H9 (cell line): Measurements from ENCODE around the gene SCYL3. TPM values are rescaled to one million over a fixed set of nuclear protein-coding genes. Genes with fewer than 3 reads are reported as not detected.

Source experiments
- DNase-seq: peaks from one replicate; pipeline ENCODE4 v3.0.0-alpha.2; 2017
- H2AFZ ChIP-seq: one replicate; pipeline ENCODE4 v1.6.1; 2013; ENCODE audit warnings: mild to moderate bottlenecking, low read length, control low read depth, moderate library complexity
- H2AK5ac ChIP-seq: 2 replicates; pipeline ENCODE4 v1.6.1; 2013; ENCODE audit warnings: low read length, control low read depth, mixed read lengths; ENCODE audit not compliant: insufficient read length
- H2BK120ac ChIP-seq: one replicate; pipeline ENCODE4 v1.6.1; 2013; ENCODE audit warnings: low read depth, mild to moderate bottlenecking, low read length, control low read depth, inconsistent platforms; ENCODE audit not compliant: poor library complexity, severe bottlenecking
- H2BK12ac ChIP-seq: 2 replicates; pipeline ENCODE4 v1.6.1; 2013; ENCODE audit warnings: low read length, control low read depth, mixed read lengths, low read depth; ENCODE audit not compliant: insufficient read length
- H2BK15ac ChIP-seq: 2 replicates; pipeline ENCODE4 v1.6.1; 2013; ENCODE audit warnings: low read depth, low read length, control low read depth
- H2BK20ac ChIP-seq: one replicate; pipeline ENCODE4 v1.6.1; 2013; ENCODE audit warnings: low read depth, mild to moderate bottlenecking, low read length, control low read depth, inconsistent platforms; ENCODE audit not compliant: poor library complexity, severe bottlenecking
- H2BK5ac ChIP-seq: 2 replicates; pipeline ENCODE4 v1.6.1; 2013; ENCODE audit warnings: low read length, control low read depth, mixed read lengths; ENCODE audit not compliant: insufficient read length
- H3K14ac ChIP-seq: 2 replicates; pipeline ENCODE4 v1.6.1; 2013; ENCODE audit warnings: low read length, control low read depth; ENCODE audit not compliant: insufficient read depth
- H3K18ac ChIP-seq: 2 replicates; pipeline ENCODE4 v1.6.1; 2013; ENCODE audit warnings: low read depth, mild to moderate bottlenecking, mixed read lengths, low read length, control low read depth; ENCODE audit not compliant: insufficient read length
- H3K23ac ChIP-seq: 2 replicates; pipeline ENCODE4 v1.6.1; 2013; ENCODE audit warnings: low read length, control low read depth, mixed read lengths, low read depth; ENCODE audit not compliant: insufficient read length
- H3K23me2 ChIP-seq: 2 replicates; pipeline ENCODE4 v1.6.1; 2013; ENCODE audit warnings: low read depth, mild to moderate bottlenecking, mixed read lengths, low read length, control low read depth; ENCODE audit not compliant: insufficient read length, poor library complexity, severe bottlenecking
- H3K27ac ChIP-seq: 2 replicates; pipeline ENCODE4 v1.5.1; 2013; ENCODE audit warnings: low read length, control low read depth, mixed read lengths, low read depth; ENCODE audit not compliant: insufficient read length
- H3K27me3 ChIP-seq: 2 replicates; pipeline ENCODE4 v1.6.1; 2013; ENCODE audit warnings: low read length, control low read depth, inconsistent platforms; ENCODE audit not compliant: insufficient read depth
- H3K4ac ChIP-seq: 2 replicates; pipeline ENCODE4 v1.6.1; 2013; ENCODE audit warnings: low read depth, mild to moderate bottlenecking, control low read depth, inconsistent platforms, low read length, moderate library complexity
- H3K4me1 ChIP-seq: 2 replicates; pipeline ENCODE4 v1.6.1; 2013; ENCODE audit warnings: low read length, control low read depth, inconsistent platforms; ENCODE audit not compliant: insufficient read depth
- H3K4me2 ChIP-seq: 2 replicates; pipeline ENCODE4 v1.6.1; 2013; ENCODE audit warnings: low read length, control low read depth, mixed read lengths; ENCODE audit not compliant: insufficient read length, insufficient read depth
- H3K56ac ChIP-seq: 2 replicates; pipeline ENCODE4 v1.6.1; 2013; ENCODE audit warnings: low read depth, mild to moderate bottlenecking, mixed read lengths, low read length, control low read depth; ENCODE audit not compliant: insufficient read length
- H3K79me1 ChIP-seq: 2 replicates; pipeline ENCODE4 v1.6.1; 2013; ENCODE audit warnings: low read depth, mild to moderate bottlenecking, moderate library complexity, low read length, control low read depth, inconsistent platforms; ENCODE audit not compliant: insufficient read depth, poor library complexity, severe bottlenecking
- H3K79me2 ChIP-seq: 2 replicates; pipeline ENCODE4 v1.6.1; 2013; ENCODE audit warnings: low read length, control low read depth, inconsistent platforms; ENCODE audit not compliant: insufficient read depth
- H3K9ac ChIP-seq: 2 replicates; pipeline ENCODE4 v1.6.1; 2013; ENCODE audit warnings: low read length, control low read depth, mixed read lengths; ENCODE audit not compliant: insufficient read length; ENCODE audit errors: extremely low read depth
- H3K9me3 ChIP-seq: one replicate; pipeline ENCODE4 v1.6.1; 2013; ENCODE audit warnings: low read depth, low read length, inconsistent platforms; ENCODE audit not compliant: control insufficient read depth
- H3T11ph ChIP-seq: one replicate; pipeline ENCODE4 v1.6.1; 2013; ENCODE audit warnings: mild to moderate bottlenecking, low read length, control low read depth, inconsistent platforms
- H4K20me1 ChIP-seq: one replicate; pipeline ENCODE4 v1.6.1; 2013; ENCODE audit not compliant: control insufficient read depth, insufficient read length, insufficient read depth
- H4K5ac ChIP-seq: 2 replicates; pipeline ENCODE4 v1.6.1; 2013; ENCODE audit warnings: low read depth, mild to moderate bottlenecking, mixed read lengths, low read length, control low read depth; ENCODE audit not compliant: insufficient read length
- H4K8ac ChIP-seq: replicated peaks from 2 replicates; pipeline ENCODE4 v1.6.1; 2013; ENCODE audit warnings: low read length, control low read depth, mixed read lengths, low read depth; ENCODE audit not compliant: insufficient read length
- H4K91ac ChIP-seq: 2 replicates; pipeline ENCODE4 v1.6.1; 2013; ENCODE audit warnings: low read depth, mild to moderate bottlenecking, moderate library complexity, mixed read lengths, low read length, control low read depth; ENCODE audit not compliant: insufficient read length
- H3K27ac Mint-ChIP-seq, 3 experiments: 2 replicates in 2 of 3; 3 replicates in 1 of 3; pipeline ENCODE4 v1.8.0; 2020 to 2021; ENCODE audit warnings: mixed read lengths in 3 of 3, mild to moderate bottlenecking in 1 of 3, moderate library complexity in 1 of 3
- H3K27me3 Mint-ChIP-seq: 2 replicates; pipeline ENCODE4 v1.8.0; 2021; ENCODE audit warnings: low read depth, mild to moderate bottlenecking, moderate library complexity, mixed read lengths
- H3K36me3 Mint-ChIP-seq, 3 experiments: 2 replicates in 2 of 3; 3 replicates in 1 of 3; pipeline ENCODE4 v1.8.0; 2020 to 2021; ENCODE audit warnings: low read depth in 3 of 3, mixed read lengths in 3 of 3; ENCODE audit not compliant: insufficient read depth in 1 of 3
- H3K4me1 Mint-ChIP-seq, 2 experiments: 2 replicates each; pipeline ENCODE4 v1.8.0; 2020; ENCODE audit warnings: mixed read lengths in 2 of 2
- H3K4me3 Mint-ChIP-seq, 2 experiments: 2 replicates in 1 of 2; 3 replicates in 1 of 2; pipeline ENCODE4 v1.8.0; 2020 to 2021; ENCODE audit warnings: mild to moderate bottlenecking in 2 of 2, mixed read lengths in 2 of 2, moderate library complexity in 1 of 2
- H3K9me3 Mint-ChIP-seq, 2 experiments: 2 replicates in 1 of 2; 3 replicates in 1 of 2; pipeline ENCODE4 v1.8.0; 2020; ENCODE audit warnings: mild to moderate bottlenecking in 2 of 2, mixed read lengths in 2 of 2, moderate library complexity in 1 of 2
- total RNA-seq: library from RNA; stranded (reverse); gene quantifications from 2 replicates; pipeline ENCODE4 v1.2.1, GENCODE V29; 2021
- TF ChIP-seq, protein P1 (sequence below): fragments of 200-600 bp; sonication (generic); conservative IDR thresholded peaks from 3 replicates; pipeline ENCODE4 v1.8.0; 2021; ENCODE audit warnings: antibody characterized with exemption, mild to moderate bottlenecking

The SCYL3 gene
- total RNA-seq, 1 experiment from 2014 or later, result 3.9 TPM

DNA sequence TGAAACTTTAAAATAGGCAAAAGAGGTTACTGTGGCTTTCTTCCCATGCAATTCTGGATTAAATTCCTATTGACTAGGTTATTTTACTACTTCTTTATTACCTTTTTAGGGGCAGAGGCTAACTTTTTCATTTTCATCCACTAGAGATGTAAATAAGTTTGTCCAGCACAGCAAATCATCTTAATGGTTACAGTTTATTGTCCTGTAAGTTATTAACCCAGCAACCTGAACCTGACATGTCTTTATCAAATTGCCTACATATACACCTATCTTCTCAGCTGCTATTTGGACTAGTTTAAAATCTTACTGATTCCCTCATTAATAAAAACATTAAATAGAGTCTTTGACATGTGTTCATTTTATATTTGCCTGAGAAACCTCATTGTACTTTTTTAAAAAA is 6.9 kb upstream of the SCYL3 start:
- no peak overlapping the region for H2BK120ac ChIP-seq
- H2BK5ac ChIP-seq, result no peak overlapping the region
- no peaks in the 10 kb centered on the region; the same call in 1 of the 2 replicates for H3K4me1 ChIP-seq
- no peak overlapping the region for H3K14ac ChIP-seq
- no peaks in the 10 kb centered on the region for H3K9me3 ChIP-seq
- TF ChIP-seq, protein P1, sequence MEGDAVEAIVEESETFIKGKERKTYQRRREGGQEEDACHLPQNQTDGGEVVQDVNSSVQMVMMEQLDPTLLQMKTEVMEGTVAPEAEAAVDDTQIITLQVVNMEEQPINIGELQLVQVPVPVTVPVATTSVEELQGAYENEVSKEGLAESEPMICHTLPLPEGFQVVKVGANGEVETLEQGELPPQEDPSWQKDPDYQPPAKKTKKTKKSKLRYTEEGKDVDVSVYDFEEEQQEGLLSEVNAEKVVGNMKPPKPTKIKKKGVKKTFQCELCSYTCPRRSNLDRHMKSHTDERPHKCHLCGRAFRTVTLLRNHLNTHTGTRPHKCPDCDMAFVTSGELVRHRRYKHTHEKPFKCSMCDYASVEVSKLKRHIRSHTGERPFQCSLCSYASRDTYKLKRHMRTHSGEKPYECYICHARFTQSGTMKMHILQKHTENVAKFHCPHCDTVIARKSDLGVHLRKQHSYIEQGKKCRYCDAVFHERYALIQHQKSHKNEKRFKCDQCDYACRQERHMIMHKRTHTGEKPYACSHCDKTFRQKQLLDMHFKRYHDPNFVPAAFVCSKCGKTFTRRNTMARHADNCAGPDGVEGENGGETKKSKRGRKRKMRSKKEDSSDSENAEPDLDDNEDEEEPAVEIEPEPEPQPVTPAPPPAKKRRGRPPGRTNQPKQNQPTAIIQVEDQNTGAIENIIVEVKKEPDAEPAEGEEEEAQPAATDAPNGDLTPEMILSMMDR, result no peak
- no peaks in the 10 kb centered on the region for H3K27me3 ChIP-seq
- no peak overlapping the region for H2AFZ ChIP-seq
- no peak overlapping the region for H3K27ac ChIP-seq
- H3K36me3 Mint-ChIP-seq, result no peaks in the 10 kb centered on the region
- H4K91ac ChIP-seq, result no peak overlapping the region
- no peak overlapping the region for H3K23ac ChIP-seq
- H3K56ac ChIP-seq, result no peak overlapping the region
- no peak overlapping the region for H2BK20ac ChIP-seq
- H3K4me3 Mint-ChIP-seq, result no peak overlapping the region
- H4K20me1 ChIP-seq, result no peaks in the 10 kb centered on the region
- no peak for DNase-seq
- no peak overlapping the region for H3K9ac ChIP-seq
- peaks cover 22 to 31% of the 10 kb centered on the region in 2 experiments for H3K4me1 Mint-ChIP-seq
- H3K18ac ChIP-seq, result no peak overlapping the region
- H3K4me2 ChIP-seq, result no peak overlapping the region
- no peaks in the 10 kb centered on the region for H3K23me2 ChIP-seq
- H2BK15ac ChIP-seq, result no peak overlapping the region
- no peak overlapping the region for H3K27ac Mint-ChIP-seq
- no peak overlapping the region for H2AK5ac ChIP-seq
- no peak overlapping the region for H2BK12ac ChIP-seq
- no peak overlapping the region for H3K4ac ChIP-seq
- H4K5ac ChIP-seq, result no peak overlapping the region
- H3K79me1 ChIP-seq, result no peaks in the 10 kb centered on the region
- no peak overlapping the region for H4K8ac ChIP-seq
- H3K79me2 ChIP-seq, result no peaks in the 10 kb centered on the region
- H3K9me3 Mint-ChIP-seq, result peaks cover 0 to 2% of the 10 kb centered on the region in 2 experiments; a peak in 1 of 5 replicates
- H3K27me3 Mint-ChIP-seq, result no peaks in the 10 kb centered on the region; the same call in 1 of the 2 replicates
- no peak overlapping the region for H3T11ph ChIP-seq
